ENCODE data around the gene ST6GALNAC6. TPM values are rescaled to one million over a fixed set of nuclear protein-coding genes. Genes with fewer than 3 reads are reported as not detected.

Gene ST6GALNAC6
- total and polyA plus RNA-seq, 2 of the 4 experiments (the other 2 are of a cell fraction) = 35.7 to 48.6 TPM

DNA sequence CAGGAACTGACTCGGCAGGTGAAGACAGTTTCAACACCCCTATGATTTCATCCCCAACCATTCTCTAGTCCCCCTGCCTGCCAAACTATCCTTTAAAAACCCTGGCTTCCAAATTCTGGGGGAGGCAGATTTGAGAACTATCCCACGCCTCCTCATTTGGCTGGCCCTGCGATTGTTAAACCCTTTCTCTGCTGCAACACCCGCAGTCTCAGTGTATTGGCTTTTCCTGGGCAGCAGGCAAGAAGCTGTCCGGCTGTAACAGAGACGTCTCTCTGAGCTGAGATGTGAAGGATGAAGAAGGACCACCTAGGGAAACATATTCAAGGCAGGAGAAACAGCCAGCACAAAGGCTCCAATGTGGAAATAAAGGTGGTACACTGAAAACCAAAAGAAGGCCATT lies 6.6 kb downstream of the ST6GALNAC6 start:
- Histone ChIP-seq H3K36me3 (ENCODE audit: control insufficient read depth, insufficient read depth, low read length) (peaks cover 56% of the 10 kb centered on the region), H2BK5ac (ENCODE audit: low read depth, low read length, poor library complexity, severe bottlenecking) (no peak overlapping the region), H3K79me1 (ENCODE audit: low read depth in 1 of 2, low read length in 2 of 2) (peaks cover 11 to 62% of the 10 kb centered on the region in 2 experiments), H3K4me3 (ENCODE audit: insufficient read depth, low read depth, low read length) (no peak overlapping the region), H4K5ac (ENCODE audit: low read depth, low read length) (no peak overlapping the region), H2BK120ac (ENCODE audit: low read depth, low read length) (no peak overlapping the region), H4K20me1 (ENCODE audit: insufficient read depth, low read length) (peaks cover 36% of the 10 kb centered on the region), H3K9me3 (ENCODE audit: control insufficient read depth, insufficient read depth, low read length) (peaks cover 15% of the 10 kb centered on the region), H3K56ac (ENCODE audit: extremely low read depth, insufficient read depth, low read length) (no peak overlapping the region), H3K27ac (ENCODE audit: insufficient read depth, low read length) (no peak overlapping the region), H4K8ac (ENCODE audit: low read depth in 2 of 2, low read length in 2 of 2) (no peak overlapping the region), H3K27me3 (ENCODE audit: control insufficient read depth, insufficient read depth, low read length) (no peaks in the 10 kb centered on the region), H3K9ac (ENCODE audit: low read depth, low read length) (no peak overlapping the region), H3K9me1 (ENCODE audit: insufficient read depth, low read length) (peaks cover 13% of the 10 kb centered on the region), H2AFZ (replicated peaks; ENCODE audit: low read length, poor library complexity) (no peak overlapping the region), H2BK15ac (ENCODE audit: low read depth, low read length) (no peak overlapping the region), H3K18ac (ENCODE audit: low read depth, low read length) (no peak overlapping the region), H3K4me2 (ENCODE audit: low read depth, low read length) (no peak overlapping the region), H2BK20ac (ENCODE audit: low read depth, low read length) (no peak overlapping the region), H2AK9ac (replicated peaks; ENCODE audit: low read depth, low read length, poor library complexity) (no peak overlapping the region), H3K23ac (ENCODE audit: low read depth, low read length) (no peak overlapping the region), H3K14ac (replicated peaks; ENCODE audit: low read depth, low read length) (no peak overlapping the region), H3K4ac (ENCODE audit: low read depth, low read length) (no peak overlapping the region), H2AK5ac (ENCODE audit: low read depth, low read length) (no peak overlapping the region), H4K91ac (ENCODE audit: insufficient read depth, low read depth, low read length) (no peak overlapping the region), H3K4me1 (ENCODE audit: control insufficient read depth, insufficient read depth, low read length) (peaks cover 10% of the 10 kb centered on the region)
- no peak for TF ChIP-seq CEBPB (IDR thresholded peaks at IDR 0.05; ENCODE audit: low read depth, low read length)
- no peak for TF ChIP-seq SMC3 (IDR thresholded peaks at IDR 0.05; ENCODE audit: low read depth, low read length)
- TF ChIP-seq, protein P1, sequence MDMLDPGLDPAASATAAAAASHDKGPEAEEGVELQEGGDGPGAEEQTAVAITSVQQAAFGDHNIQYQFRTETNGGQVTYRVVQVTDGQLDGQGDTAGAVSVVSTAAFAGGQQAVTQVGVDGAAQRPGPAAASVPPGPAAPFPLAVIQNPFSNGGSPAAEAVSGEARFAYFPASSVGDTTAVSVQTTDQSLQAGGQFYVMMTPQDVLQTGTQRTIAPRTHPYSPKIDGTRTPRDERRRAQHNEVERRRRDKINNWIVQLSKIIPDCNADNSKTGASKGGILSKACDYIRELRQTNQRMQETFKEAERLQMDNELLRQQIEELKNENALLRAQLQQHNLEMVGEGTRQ (IDR thresholded peaks at IDR 0.05; ENCODE audit: low read depth, low read length) = no peak
- no peak for TF ChIP-seq NFE2L2 (IDR thresholded peaks at IDR 0.05; ENCODE audit: low read depth, low read length)
- TF ChIP-seq FOS (IDR thresholded peaks at IDR 0.05; ENCODE audit: low read depth, low read length) = no peak
- TF ChIP-seq RCOR1 (IDR thresholded peaks at IDR 0.05; ENCODE audit: insufficient replicate concordance, low read length) = no peak
- TF ChIP-seq BHLHE40 (IDR thresholded peaks at IDR 0.05; ENCODE audit: low read depth, low read length) = no peak
- TF ChIP-seq, protein P2, sequence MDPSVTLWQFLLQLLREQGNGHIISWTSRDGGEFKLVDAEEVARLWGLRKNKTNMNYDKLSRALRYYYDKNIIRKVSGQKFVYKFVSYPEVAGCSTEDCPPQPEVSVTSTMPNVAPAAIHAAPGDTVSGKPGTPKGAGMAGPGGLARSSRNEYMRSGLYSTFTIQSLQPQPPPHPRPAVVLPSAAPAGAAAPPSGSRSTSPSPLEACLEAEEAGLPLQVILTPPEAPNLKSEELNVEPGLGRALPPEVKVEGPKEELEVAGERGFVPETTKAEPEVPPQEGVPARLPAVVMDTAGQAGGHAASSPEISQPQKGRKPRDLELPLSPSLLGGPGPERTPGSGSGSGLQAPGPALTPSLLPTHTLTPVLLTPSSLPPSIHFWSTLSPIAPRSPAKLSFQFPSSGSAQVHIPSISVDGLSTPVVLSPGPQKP (IDR thresholded peaks at IDR 0.05; ENCODE audit: borderline replicate concordance, low read depth, low read length) = no peak
- TF ChIP-seq RFX5 (IDR thresholded peaks at IDR 0.05; ENCODE audit: low read depth, low read length) = no peak
- TF ChIP-seq MAZ (IDR thresholded peaks at IDR 0.05; ENCODE audit: borderline replicate concordance, low read depth, low read length) = no peak
- intact Hi-C loops (cut with micrococcal nuclease) = no loop called here
- dilution Hi-C loops (cut with HindIII; ENCODE audit: low sequenced_read_pairs, unreplicated experiment) = no loop called here
- ATAC-seq (ENCODE audit: low read depth) (no peak), DNase-seq (no peak)
- POLR2A ChIA-PET (ENCODE audit: unreplicated experiment) = interaction anchor here (0.5 kb wide), 1 partner anchor 38 kb away, joined by 3 read pairs; the partner anchor contains the start of gene PIP5KL1
- in situ Hi-C loops (cut with MboI; ENCODE audit: low sequenced_read_pairs) = no loop called here
- WGBS, 2 experiments (ENCODE audit: extremely low coverage in 2 of 2, insufficient read length in 1 of 2) = no CpG with 5 or more reads among the region's 6 CpGs
- CTCF ChIA-PET = no interaction called here
- BruUV-seq (replicated peaks) = no TSS peak

All from IMR-90 (cell line).